Thyroid gland (tissue), 4 donors: Measurements from ENCODE around the gene OCA2. TPM values are rescaled to one million over a fixed set of nuclear protein-coding genes. Genes with fewer than 3 reads are reported as not detected.

Experiments used
- DNase-seq, 2 donors: peaks; one replicate each; pipeline ENCODE4 v3.0.0-alpha.2; 2019
- H3K27ac ChIP-seq, 3 donors: fragments of 200-600 bp; sonication (generic); 1 replicate in 2 of 3; 2 replicates in 1 of 3; pipeline ENCODE4 v1.5.1; 2016 to 2019; ENCODE audit warnings: mild to moderate bottlenecking in 1 of 3, moderate library complexity in 1 of 3
- H3K27me3 ChIP-seq: fragments of 200-600 bp; sonication (generic); one replicate; pipeline ENCODE4 v1.5.1; 2019
- H3K36me3 ChIP-seq, 2 donors: fragments of 200-600 bp; sonication (generic); one replicate each; pipeline ENCODE4 v1.5.1; 2016 to 2019
- H3K4me1 ChIP-seq, 2 donors: fragments of 200-600 bp; sonication (generic); one replicate each; pipeline ENCODE4 v1.5.1; 2017 to 2019
- H3K4me3 ChIP-seq, 3 donors: fragments of 200-600 bp; sonication (generic); replicated peaks in 1 of 3; 1 replicate in 2 of 3; 2 replicates in 1 of 3; pipeline ENCODE4 v1.5.1; 2016; ENCODE audit warnings: mild to moderate bottlenecking in 1 of 3
- H3K9me3 ChIP-seq: fragments of 200-600 bp; sonication (generic); one replicate; pipeline ENCODE4 v1.5.1; 2017
- POLR2A ChIP-seq, 2 donors: fragments of 450-650 bp; IDR thresholded peaks; one replicate each; pipeline ENCODE4 v1.6.1; 2017; ENCODE audit warnings: antibody characterized with exemption in 2 of 2, mild to moderate bottlenecking in 2 of 2, moderate library complexity in 1 of 2
- WGBS, 2 donors: methylation state at CpG; one replicate each; pipeline ENCODE4 v1.1.5; 2017; 5-methylcytosine and 5-hydroxymethylcytosine counted together
- intact Hi-C: fragments of 100-400 bp; cut with DNase I; formaldehyde crosslinking; loops from one replicate; pipeline ENCODE4 v1.15.1; 2023
- total RNA-seq, 4 donors: library from RNA; depleted of rRNA; stranded (reverse); fragments of >200 nt; gene quantifications; one replicate each; pipeline ENCODE4 v1.2.3, GENCODE V29; 2016
- TF ChIP-seq, protein P1 (sequence below), 6 experiments: fragments of 200-600 bp in 3 of 6; fragments of 450-650 bp in 3 of 6; sonication (generic) in 3 of 6; IDR thresholded peaks; one replicate each; pipeline ENCODE4 v1.5.1; 2016 to 2019; ENCODE audit warnings: antibody characterized with exemption in 6 of 6, mild to moderate bottlenecking in 2 of 6, inconsistent platforms in 1 of 6, moderate library complexity in 1 of 6

Gene OCA2
- total RNA-seq, 4 donors from 2014 or later: 5.5 to 20.5 (median 13.8) TPM

DNA sequence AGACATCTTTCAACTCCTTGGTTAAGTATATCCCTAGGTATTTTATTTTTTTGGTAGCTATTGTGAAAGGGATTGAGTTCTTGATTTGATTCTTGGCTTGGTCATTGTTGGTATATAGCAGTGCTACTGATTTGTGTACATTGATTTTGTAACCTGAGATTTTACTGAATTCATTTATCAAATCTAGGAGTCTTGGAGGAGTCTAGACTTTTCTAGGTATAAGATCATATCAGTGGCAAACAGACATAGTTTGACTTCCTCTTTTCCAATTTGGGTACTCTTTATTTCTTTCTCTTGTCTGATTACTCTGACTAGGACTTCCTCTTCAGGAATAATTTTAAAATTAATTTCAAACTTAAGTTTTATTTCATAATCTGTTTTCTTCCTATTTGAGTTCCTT, 125.2 kb downstream of the OCA2 start:
- H3K36me3 ChIP-seq: no peaks in the 10 kb centered on the region
- no peak for DNase-seq
- intact Hi-C loops: no loop called here
- H3K9me3 ChIP-seq: no peaks in the 10 kb centered on the region
- TF ChIP-seq, protein P1, sequence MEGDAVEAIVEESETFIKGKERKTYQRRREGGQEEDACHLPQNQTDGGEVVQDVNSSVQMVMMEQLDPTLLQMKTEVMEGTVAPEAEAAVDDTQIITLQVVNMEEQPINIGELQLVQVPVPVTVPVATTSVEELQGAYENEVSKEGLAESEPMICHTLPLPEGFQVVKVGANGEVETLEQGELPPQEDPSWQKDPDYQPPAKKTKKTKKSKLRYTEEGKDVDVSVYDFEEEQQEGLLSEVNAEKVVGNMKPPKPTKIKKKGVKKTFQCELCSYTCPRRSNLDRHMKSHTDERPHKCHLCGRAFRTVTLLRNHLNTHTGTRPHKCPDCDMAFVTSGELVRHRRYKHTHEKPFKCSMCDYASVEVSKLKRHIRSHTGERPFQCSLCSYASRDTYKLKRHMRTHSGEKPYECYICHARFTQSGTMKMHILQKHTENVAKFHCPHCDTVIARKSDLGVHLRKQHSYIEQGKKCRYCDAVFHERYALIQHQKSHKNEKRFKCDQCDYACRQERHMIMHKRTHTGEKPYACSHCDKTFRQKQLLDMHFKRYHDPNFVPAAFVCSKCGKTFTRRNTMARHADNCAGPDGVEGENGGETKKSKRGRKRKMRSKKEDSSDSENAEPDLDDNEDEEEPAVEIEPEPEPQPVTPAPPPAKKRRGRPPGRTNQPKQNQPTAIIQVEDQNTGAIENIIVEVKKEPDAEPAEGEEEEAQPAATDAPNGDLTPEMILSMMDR (IDR thresholded peaks at IDR 0.05): no peak
- no peak for TF ChIP-seq POLR2A (IDR thresholded peaks at IDR 0.05)
- no peak overlapping the region for H3K27ac ChIP-seq
- no peaks in the 10 kb centered on the region for H3K27me3 ChIP-seq
- H3K4me3 ChIP-seq: no peak overlapping the region
- no peaks in the 10 kb centered on the region for H3K4me1 ChIP-seq

- 89% methylated on average over 24 of the region's 24 CpGs for WGBS, 2 donors
- no peaks in the 10 kb centered on the region for H3K9me3 ChIP-seq
- no peak for TF ChIP-seq POLR2A (IDR thresholded peaks at IDR 0.05)
- TF ChIP-seq, protein P1 (IDR thresholded peaks at IDR 0.05): no peak
- no peak overlapping the region for H3K27ac ChIP-seq
- no peaks in the 10 kb centered on the region for H3K27me3 ChIP-seq
- intact Hi-C loops: no loop called here
- H3K4me3 ChIP-seq: no peak overlapping the region
- no peaks in the 10 kb centered on the region for H3K4me1 ChIP-seq
- DNase-seq: no peak
- H3K36me3 ChIP-seq: no peaks in the 10 kb centered on the region
These were observed 128.3 kb downstream of the OCA2 start for GRCh38 chr15:27970661-27971392.

DNA sequence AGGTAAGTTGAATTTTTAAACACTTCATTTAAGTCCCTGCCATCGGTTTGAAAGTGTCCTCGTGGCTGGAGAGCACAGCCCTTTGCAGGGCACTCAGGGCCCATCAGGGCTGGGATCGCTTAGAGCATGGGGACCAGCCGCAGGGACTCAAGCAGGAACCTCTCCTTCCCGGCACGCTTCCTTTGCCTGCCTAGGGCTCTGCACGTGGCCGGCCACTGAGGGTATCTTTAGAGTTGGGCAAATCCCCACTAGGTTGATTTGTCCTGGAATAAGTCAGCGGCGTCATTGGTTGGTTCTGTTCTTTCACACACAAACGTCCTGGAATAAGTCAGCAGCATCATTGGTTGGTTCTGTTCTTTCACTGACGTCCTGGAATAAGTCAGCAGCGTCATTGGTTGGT, 131.6 kb downstream of the OCA2 start:
- 91% methylated on average over 13 of the region's 13 CpGs for WGBS, 2 donors
- intact Hi-C loops: no loop called here

GRCh38 chr15:27965546-27965945, 133.6 kb downstream of the OCA2 start:
- TF ChIP-seq POLR2A (IDR thresholded peaks at IDR 0.05): no peak
- TF ChIP-seq, protein P1 (IDR thresholded peaks at IDR 0.05): no peak
- H3K4me1 ChIP-seq: no peaks in the 10 kb centered on the region
- no peaks in the 10 kb centered on the region for H3K9me3 ChIP-seq
- no peak overlapping the region for H3K27ac ChIP-seq
- intact Hi-C loops: no loop called here
- 80 to 93% methylated on average over 6 of the region's 6 CpGs for WGBS, 2 donors
- no peaks in the 10 kb centered on the region for H3K36me3 ChIP-seq
- H3K4me3 ChIP-seq: no peak overlapping the region
- H3K27me3 ChIP-seq: no peaks in the 10 kb centered on the region
- DNase-seq: no peak

More for the DNA sequence above, 131.6 kb downstream of the OCA2 start:
- Histone ChIP-seq H3K27me3 (no peaks in the 10 kb centered on the region), H3K9me3 (no peaks in the 10 kb centered on the region), H3K4me1 (no peaks in the 10 kb centered on the region), H3K4me3 (no peak overlapping the region), H3K36me3 (no peaks in the 10 kb centered on the region), H3K27ac (no peak overlapping the region)
- TF ChIP-seq POLR2A (IDR thresholded peaks at IDR 0.05): no peak
- TF ChIP-seq, protein P1 (IDR thresholded peaks at IDR 0.05): no peak
- no peak for DNase-seq

- H3K27ac ChIP-seq: no peak overlapping the region
- TF ChIP-seq, protein P1 (IDR thresholded peaks at IDR 0.05): no peak
- TF ChIP-seq POLR2A (IDR thresholded peaks at IDR 0.05): no peak
- no peaks in the 10 kb centered on the region for H3K4me1 ChIP-seq
- 87 to 92% methylated on average over 1 of the region's 1 CpG for WGBS, 2 donors
- intact Hi-C loops: no loop called here
- no peaks in the 10 kb centered on the region for H3K36me3 ChIP-seq
- H3K9me3 ChIP-seq: no peaks in the 10 kb centered on the region
- H3K4me3 ChIP-seq: no peak overlapping the region
- DNase-seq: no peak
- H3K27me3 ChIP-seq: no peaks in the 10 kb centered on the region
These were observed 137.3 kb downstream of the OCA2 start for GRCh38 chr15:27961801-27962200.
